DMS53 (cell line): ENCODE results near the gene KIAA0825.
A peak's percentile ranks its signal among the peaks of the same experiment; 100 is the strongest.
"Not testable (repeated sequence)": the region's sequence is repeated elsewhere in the genome, so short reads cannot be mapped to it uniquely, and the experiment has no call there.

ENCODE experiments used
- DNase-seq: peaks from one replicate; lab custom pipeline; 2025; lab: John Stamatoyannopoulos, UW

The KIAA0825 gene

GRCh38 chr5:94174748-94175411 is 443.5 kb downstream of the KIAA0825 start:
- DNase-seq = peak; percentile 11

GRCh38 chr5:94173100-94173499 is 445.3 kb downstream of the KIAA0825 start:
- no peak for DNase-seq

GRCh38 chr5:94171070-94171469 is 447.3 kb downstream of the KIAA0825 start:
- not testable (repeated sequence) for DNase-seq

DNA sequence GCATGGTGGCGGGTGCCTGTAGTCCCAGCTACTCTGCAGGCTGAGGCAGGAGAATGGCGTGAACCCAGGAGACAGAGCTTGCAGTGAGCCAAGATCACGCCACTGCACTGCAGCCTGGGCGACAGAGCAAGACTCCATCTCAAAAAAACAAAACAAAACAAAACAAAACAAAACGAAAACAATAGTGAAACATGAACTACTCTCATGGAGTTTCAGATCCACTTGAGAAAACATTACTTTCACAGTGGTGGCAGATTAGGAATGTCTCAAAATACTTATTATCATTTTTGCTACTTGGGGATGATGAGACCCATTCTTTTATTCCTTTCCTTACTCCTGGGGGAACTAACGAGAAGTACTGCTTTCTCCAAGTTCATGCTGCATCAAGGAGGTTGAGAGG is 448.2 kb downstream of the KIAA0825 start:
- not testable (repeated sequence) for DNase-seq

GRCh38 chr5:94168151-94168550 is 450.3 kb downstream of the KIAA0825 start:
- no peak for DNase-seq

GRCh38 chr5:94161801-94162200 is 456.6 kb downstream of the KIAA0825 start:
- DNase-seq = no peak

- peak; percentile 22 for DNase-seq
These were observed 459.3 kb downstream of the KIAA0825 start for GRCh38 chr5:94159144-94159543.

GRCh38 chr5:94157704-94158539 is 460.5 kb downstream of the KIAA0825 start:
- peak; percentile 12 for DNase-seq

GRCh38 chr5:94154672-94155071 is 463.7 kb downstream of the KIAA0825 start:
- no peak for DNase-seq

DNA sequence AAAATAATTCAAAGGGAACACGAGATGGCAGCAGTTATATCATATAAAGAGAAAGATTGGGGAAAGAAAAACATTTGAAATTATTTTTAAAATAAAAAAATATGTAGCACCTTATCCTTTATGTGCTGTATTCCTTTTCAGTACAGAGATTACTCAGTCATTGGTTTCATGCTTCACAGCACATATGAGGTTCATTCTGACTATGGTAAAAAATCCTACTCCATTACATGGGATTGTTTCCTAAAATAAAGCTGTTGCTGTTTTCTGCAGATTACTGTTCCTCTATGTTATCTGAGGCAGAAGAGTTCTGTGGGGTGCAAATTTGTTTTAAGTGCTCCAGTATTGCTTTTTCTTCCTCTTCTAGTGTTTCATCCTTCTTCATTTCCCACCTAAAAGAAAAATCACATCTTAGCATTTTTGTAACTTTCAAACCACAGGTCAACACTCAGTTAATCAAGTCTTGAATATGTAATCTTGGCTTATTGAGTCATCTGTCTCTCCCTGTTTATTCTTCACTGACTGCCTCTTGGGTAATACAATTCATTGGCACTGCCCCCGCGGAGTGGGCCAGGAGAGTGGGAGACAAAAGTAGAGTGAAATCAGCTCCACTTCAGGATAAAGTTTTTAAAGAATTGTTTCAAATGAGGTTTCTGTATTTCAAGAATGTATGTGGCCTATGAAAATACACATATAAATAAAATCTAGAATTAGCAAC is 464.5 kb downstream of the KIAA0825 start:
- DNase-seq = no peak

GRCh38 chr5:94143621-94144020 is 474.8 kb downstream of the KIAA0825 start:
- DNase-seq = peak; percentile 3

DNA sequence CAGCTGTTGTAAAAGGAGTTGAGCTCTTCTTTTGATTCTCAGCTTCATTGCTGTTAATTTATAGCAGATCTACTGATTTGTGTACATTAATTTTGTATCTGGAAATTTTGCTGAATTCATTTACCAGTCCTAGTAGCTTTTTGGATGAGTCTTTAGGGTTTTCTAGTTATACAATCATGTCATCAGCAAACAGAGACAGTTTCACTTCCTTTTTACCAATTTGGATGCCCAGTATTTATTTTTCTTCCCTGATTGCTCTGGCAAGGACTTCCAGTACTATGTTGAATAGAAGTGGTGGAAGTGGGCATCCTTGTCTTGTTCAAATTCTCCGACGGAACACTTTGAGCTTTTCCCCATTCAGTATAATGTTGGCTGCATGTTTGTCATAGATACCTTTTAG is 478.1 kb downstream of the KIAA0825 start:
- no peak for DNase-seq

GRCh38 chr5:94130077-94130476 is 488.3 kb downstream of the KIAA0825 start:
- no peak for DNase-seq

DNA sequence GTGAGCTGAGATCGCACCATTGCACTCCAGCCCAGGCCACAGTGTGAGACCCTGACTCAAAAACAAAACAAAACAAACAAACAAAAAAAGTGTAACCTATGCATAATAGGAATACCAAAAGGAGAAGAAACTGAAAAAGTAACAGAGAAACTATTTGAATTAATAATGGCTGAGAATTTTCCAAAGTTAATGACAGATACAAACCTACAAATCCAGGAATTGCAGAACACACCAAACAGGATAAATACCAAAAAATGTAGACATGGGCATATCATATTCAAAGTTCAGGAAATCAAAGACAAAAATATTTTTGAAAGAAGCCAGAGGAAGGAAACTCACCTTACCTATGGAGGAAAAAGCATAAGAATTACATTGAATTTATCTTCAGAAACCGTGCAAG is 493.3 kb downstream of the KIAA0825 start:
- no peak for DNase-seq

DNA sequence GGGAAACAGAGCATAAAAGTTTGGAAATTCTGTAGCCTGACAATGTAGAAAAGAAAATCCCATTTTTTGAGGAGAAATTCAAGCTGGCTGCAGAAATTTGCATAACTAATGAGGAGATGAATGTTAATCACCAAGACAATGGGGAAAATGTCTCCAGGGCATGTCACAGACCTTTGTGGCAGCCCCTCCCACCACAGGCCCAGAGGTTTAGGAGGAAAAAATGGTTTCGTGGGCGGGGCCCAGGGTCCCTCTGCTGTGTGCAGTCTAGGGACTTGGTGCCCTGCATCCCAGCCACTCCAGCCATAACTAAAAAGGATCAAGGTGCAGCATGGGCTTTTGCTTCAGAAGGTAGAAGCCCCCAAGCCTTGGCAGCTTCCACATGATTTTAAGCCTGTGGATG is 502.1 kb downstream of the KIAA0825 start:
- not testable (repeated sequence) for DNase-seq

- peak; percentile 6 for DNase-seq
These were observed 505.3 kb downstream of the KIAA0825 start for GRCh38 chr5:94113087-94113486.

GRCh38 chr5:94111209-94112004 is 507.0 kb downstream of the KIAA0825 start:
- peak; percentile 99 for DNase-seq

- no peak for DNase-seq
These were observed 514.7 kb downstream of the KIAA0825 start for GRCh38 chr5:94103514-94104245.
